Suppressor macrophage treated with lipopolysaccharide for 1 hour (primary cell): ENCODE measurements around the gene HBP1.
"Not testable (repeated sequence)": the region's sequence is repeated elsewhere in the genome, so short reads cannot be mapped to it uniquely, and the experiment has no call there.

Source experiments
- DNase-seq, 3 donors: peaks; one replicate each; pipeline ENCODE4 v3.0.0-alpha.2; 2020 to 2022

The HBP1 gene

DNA sequence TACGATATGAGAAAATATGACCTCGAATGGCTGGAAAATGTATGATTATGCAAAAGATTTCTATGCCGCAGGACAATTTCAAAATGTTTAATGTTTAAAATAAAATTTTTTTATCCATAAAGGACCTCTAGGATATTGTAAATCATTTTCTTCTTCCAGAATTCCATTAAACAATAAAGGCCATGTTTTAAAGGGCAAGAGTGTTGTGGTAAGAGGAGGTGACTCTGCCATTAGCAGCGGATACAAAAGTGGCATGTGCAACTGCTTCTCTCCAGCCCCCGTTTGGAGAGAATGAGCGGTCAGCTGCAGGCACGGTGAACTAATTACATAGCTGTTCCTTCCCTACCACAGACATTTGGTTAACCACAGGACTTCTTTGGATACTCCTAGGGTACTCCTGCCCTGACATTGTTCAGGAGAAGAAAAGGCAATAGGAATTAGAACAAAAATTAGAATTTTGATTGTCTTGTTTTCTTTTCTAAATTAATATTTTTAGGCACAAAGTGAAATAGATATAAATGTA, 63.8 kb downstream of the HBP1 start:
- DNase-seq, result no peak

DNA sequence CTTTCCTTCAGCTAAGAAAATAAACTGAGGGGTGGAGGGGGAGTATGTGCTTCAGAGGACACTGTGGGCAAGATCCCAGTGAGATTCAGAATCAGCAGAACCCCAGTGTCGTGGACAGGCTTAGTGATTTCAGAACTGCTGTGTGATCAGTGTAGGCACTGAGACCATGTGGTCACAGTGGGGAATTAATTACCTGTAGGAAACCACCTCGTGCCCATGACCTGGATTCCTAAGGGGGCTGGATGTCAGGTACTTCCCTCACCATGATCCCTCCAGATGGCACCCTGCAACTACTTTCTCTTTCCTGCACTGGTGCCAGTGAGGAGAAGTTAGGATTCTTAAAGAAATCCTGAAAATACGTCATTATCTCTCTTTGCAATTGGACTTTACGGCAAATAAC, 64.4 kb downstream of the HBP1 start:
- no peak for DNase-seq

DNA sequence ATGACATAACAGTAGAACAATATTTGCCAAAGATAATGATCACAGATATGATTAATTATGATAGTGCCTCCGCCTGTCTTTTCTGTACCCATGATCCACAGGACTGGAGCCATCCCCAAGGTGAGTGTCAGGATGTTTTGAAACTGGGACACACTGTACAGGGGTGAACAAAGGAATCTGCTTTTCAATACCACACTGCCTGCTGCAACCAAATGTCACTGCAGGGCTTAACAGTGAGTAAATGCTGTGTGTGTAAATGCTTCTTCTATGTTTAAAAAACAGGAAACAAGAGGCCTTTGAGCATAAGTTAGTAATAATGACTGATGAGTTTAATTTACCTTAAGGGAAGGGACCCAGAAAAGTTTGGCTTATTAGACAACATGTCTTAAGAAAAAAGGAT, 65.2 kb downstream of the HBP1 start:
- DNase-seq, result no peak

DNA sequence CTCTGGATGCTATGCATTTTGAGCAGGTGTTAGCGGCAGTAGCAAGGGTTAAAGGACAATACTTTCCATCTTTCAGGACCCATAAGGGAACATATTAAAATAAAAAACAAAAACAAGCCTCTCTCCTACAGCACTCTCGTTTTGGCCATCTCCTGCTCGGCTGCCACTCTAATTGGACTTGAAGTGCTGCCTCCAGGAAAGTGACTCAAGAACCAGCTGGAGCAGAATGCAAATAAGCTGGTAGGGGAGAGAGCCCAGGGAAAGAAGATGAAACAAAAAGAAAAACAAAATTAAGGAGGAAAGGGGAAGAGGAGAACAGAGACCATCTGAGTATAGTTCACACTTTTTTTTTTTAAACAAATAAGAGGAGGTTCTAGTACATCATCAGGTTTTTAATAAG, 65.6 kb downstream of the HBP1 start:
- DNase-seq, result no peak

DNA sequence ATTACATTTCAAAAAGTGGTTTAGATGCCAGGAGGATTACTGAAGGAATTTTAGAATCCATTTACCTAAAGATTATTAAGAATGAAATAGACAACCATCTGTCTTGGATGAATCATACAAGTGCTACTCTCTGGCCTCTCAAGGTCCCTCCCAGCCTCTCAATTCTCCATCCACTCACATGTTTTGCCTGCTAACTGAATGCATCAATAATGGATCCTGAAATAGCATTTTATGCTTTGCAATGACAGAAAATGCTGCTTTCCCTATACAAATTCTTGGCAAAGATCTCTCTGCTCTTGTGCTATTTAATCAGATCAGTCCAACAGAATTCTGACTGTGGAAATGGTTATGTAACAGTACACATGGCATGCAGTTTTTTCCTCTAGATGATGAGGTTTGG, 68.1 kb downstream of the HBP1 start:
- DNase-seq, result no peak

DNA sequence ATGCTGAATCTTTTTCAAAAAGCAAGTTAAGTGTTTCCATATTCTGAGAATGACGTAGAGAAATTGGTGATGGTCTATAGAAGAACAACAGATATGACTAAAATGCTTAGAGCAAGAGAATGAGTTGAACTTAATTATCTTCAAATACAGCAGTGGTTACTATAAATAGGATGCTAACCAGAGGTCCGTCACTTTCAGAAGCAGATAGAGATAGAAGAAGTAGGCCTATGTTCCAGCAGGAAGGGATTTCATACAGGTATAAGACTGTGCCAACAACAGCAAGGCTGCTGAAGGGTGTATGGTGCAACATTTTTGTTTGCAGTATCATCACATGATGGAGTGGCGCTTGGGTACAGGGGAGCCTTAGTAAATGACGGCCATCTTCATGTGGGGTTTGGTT, 68.6 kb downstream of the HBP1 start:
- DNase-seq, result no peak

DNA sequence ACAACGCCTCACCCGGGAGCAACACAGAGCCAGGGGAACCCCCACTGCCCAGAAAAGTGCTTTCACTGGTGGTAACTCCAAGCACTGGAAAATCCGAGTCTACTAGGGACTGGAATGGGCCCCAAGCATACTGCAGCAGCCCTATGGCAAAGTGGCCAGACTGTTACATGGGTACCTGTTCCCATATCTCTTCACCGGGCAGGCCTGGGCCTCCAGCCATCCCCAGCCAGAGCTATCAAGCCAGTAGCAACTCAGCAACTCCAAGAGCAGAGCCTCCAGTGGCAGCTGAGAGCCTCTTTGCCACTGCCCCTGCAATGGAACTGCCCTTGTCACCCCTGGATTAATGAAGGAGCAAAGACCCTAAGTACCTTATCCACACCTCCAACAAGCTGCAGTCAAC, 73.5 kb downstream of the HBP1 start:
- no peak for DNase-seq

DNA sequence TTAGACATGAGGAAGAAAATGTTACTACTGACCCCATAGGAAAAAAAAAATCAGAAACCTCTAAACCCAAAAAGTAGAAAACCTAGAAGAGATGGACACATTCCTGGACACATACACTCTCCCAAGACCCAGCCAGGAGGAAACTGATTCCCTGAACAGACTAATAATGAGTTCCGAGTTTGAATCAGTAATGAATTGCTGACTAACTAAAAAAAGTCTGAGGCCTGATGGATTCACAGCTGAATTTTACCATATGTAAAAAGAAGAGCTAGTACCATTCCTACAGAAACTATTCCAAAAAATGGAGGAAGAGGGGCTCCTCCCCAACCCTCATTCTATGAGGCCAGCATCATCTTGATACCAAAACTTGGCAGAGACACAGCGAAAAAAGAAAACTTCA, 75.8 kb downstream of the HBP1 start:
- DNase-seq, result no peak

DNA sequence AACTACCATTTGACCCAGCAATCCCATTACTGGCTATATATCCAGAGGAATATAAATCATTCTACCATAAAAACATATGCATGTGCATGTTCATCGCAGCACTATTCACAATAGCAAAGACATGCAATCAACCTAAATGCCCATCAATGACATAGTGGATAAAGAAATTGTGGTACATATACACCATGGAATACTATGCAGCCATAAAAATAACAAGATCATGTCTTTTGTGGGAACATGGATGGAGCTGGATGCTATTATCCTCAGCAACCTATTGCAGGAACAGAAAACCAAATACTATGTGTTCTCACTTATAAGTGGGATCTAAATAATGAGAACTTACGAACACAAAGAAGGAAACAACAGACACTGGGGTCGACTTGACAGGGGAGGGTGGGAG, 78.0 kb downstream of the HBP1 start:
- not testable (repeated sequence) for DNase-seq

DNA sequence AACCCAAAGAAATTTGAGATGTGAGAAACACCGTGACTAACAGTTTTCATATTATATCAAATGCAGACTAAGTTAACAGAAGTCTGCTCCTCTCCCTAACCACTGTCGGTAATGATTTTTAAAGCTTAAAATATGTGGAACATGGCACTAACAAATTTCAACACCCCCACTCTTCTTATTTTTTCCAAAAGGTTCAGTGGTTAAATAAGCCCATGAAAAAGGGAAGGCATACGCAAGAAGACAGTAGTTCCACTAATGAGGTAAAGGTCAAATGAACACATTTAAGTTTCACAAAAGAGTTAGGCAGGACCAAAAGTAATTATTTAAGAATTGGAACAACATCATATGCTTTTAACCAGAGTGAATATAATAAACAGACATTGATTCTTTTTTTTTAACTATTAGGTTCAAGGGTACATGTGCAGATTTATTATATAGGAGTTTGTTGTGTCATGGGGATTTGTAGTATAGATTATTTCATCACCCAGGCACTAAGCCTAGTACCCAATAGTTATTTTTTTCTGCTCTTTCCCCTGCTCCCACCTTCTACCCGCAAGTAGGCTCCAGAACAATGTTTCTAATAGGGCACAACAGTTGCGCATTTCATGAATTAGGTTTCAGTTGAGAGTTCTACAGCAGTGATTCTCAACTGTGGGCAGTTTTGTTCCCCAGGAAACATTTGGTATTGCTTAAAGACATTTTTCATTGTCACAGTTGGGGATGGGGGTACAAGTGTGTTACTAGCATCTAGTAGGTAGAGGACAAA, 79.9 kb downstream of the HBP1 start:
- DNase-seq, result no peak

DNA sequence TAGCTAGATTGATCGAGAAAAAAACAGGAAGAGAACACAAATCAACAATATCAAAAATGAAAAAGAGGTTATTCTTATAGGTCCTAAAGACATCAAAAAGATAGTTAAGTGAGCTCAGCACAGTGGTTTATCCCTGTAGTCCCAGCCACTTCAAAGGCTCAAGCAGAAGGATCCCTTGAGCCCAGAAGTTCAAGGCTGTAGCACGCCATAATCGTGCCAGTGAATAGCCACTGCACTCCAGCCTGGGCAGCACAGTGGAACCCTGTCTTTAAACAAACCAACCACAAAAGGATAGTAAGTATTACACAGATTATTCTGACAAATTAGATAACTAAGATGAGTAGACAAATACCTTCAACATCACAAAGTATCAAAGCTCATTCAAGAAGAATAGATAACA, 83.2 kb downstream of the HBP1 start:
- DNase-seq, result no peak
